ENCODE measurements around the gene ITGA3.

The ITGA3 gene

DNA sequence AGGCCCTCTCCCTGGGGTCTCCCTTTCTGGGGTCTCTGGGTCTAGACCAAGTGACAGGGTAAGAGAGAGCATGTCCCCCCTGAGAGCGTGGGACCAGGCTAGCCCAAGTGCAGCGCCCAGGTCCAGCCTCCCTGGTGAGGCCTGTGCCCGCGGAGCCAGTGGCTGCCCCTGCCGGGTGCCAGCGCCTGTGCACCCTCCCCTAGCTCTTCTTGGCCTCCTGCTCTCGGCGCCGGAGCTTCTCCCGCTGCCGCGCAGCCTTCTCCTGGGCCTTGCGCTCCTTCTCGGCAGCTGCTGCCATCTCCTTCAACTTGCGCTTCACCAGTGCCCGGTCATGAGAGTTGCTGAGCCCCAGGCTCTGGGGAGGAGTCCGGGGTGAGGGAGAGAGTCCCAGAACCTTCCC is 56.8 kb downstream of the ITGA3 start:
- no peak for DNase-seq

DNA sequence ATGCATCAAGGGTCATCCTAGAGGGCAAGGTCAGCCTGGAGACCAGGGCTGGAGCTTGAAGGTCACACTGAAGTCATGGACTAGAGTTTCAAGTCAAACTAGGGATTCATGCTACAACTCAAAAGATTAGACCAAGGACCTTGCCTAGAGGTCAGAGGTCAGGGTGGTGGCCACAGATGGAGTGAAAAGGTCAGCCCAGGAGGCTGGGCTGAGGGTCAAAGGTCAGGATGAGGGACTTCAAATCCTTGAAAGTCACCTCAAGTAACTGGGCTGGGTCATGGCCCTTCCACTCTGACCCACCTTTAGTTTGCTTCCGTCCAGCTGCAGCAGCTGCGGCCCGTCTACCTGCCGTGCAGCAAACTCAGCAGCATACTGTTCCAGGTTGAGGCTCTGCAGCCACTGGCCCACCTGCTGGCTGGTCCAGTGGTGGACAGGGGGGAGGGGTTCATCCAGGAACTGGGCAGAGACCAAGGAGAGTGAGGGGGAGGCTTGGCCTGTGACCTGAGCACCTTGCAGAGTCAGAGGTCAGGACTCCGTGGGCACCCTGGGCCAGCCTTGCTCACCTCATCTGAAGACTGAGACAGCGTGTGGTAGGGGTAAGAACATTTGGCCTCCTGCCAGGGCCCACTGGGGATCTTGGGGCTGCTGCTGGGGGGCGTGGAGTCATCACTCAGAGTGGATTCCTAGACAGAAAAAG is 57.9 kb downstream of the ITGA3 start:
- no peak for DNase-seq

- DNase-seq: no peak
Observed at GRCh38 chr17:50114401-50114800, 58.5 kb downstream of the ITGA3 start.

GRCh38 chr17:50114849-50115357 is 59.0 kb downstream of the ITGA3 start:
- peak in 1 of 2 donors; percentile 32 for DNase-seq

DNA sequence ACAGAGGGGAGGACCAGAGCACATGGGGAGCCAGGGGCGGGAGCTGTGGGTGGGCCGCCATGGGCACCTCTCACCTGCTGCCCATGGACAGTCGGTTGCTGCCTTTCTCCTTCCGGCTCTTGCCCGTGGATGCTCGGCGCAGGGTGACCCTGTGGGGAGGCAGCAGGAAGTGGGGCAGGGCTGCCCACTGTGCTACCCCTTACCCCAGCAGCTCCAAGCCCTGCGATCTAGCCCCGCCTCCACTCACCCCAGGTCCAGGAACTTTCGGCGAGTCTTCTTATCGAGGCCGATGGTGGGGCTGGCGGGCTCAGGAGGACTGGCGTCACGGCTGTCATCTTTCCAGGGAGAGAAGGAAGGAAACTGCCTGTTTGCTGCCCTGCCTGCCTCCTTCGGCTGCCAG is 59.8 kb downstream of the ITGA3 start:
- DNase-seq: no peak

- DNase-seq: no peak
Observed at GRCh38 chr17:50117202-50118051, 61.5 kb downstream of the ITGA3 start.

GRCh38 chr17:50118076-50118827 is 62.3 kb downstream of the ITGA3 start:
- DNase-seq: no peak

DNA sequence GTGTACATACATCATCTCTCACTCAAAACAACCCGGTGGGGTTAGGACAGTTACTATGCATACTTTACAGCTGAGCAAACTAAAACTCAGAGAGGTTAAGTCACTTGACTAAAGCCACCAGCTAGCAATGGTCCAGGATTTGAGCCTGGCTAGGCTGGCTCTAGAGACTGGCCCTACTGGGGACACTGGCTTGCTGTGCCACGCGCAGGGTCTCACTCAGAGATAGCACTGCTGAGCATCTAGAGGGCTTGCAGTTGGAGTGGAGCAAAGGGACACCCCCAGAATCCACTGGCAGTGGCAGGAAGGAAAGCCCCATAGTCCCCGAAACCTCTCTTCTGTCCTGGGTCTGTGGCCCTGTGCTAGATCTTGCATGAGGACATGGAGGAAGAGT is 62.9 kb downstream of the ITGA3 start:
- DNase-seq: no peak

GRCh38 chr17:50120475-50121253 is 64.8 kb downstream of the ITGA3 start:
- DNase-seq: no peak

- DNase-seq: no peak
Observed at GRCh38 chr17:50122945-50123344, 67.0 kb downstream of the ITGA3 start.

DNA sequence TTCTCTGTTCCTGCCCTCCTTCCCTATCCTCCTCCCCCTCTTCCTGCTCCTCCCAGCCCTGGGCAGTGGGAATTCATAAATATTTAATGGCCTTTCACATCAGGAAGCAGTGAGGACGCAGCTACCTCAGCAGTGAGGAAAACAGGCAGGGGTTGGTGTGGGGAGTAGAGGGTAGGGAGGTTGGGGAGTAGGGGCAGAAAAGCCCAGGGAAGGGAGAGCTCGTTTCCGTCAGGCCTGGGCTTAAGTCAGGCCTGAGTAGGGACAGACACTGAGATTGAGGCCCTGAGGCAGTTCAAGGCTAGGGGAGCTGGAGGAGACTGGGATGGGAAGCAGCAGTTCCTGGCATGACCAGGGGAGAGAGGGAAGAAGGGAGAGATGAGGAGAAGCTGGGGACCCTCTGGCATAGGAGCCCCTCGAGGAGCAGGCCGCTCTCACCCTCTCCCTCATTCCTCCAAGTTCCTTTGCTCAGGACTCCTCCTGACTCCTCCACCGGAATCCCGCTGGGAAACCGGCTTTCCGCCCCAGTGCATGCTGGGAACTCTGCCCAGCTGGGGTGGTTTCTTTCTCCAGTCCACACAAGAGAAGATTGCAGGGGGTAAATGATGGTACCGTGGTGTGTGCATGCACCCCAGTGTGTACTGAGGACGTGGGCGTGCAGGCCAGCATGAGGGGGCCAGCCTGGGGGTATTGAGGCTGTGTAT is 67.9 kb downstream of the ITGA3 start:
- DNase-seq: no peak

DNA sequence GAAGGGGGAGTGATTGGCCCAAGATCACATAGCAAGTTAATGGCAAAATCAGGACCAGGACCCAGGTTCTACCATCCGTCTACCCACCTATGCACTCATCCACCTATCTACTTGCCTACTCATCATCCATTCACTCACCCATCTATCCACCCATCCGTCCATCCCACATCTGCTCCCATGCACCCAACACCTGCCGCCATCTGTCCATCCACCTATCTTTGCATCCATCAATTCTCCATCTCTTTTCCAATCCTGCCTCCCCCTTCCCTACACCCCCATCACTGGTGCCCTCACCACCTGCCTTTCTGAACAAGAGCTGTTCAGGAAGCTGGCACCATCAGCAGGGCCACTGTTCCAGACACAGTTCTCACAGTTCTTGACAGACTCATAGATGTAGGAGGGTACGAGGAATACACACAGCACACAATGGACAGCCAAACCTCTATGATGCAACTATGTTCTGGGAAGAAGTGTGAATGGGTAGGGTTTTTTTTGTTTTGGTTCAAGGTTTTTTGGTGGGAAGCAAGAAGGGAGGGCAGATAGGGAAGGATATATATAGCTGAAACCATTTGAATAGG is 69.6 kb downstream of the ITGA3 start:
- DNase-seq: peak in 1 of 2 donors; percentile 19

DNA sequence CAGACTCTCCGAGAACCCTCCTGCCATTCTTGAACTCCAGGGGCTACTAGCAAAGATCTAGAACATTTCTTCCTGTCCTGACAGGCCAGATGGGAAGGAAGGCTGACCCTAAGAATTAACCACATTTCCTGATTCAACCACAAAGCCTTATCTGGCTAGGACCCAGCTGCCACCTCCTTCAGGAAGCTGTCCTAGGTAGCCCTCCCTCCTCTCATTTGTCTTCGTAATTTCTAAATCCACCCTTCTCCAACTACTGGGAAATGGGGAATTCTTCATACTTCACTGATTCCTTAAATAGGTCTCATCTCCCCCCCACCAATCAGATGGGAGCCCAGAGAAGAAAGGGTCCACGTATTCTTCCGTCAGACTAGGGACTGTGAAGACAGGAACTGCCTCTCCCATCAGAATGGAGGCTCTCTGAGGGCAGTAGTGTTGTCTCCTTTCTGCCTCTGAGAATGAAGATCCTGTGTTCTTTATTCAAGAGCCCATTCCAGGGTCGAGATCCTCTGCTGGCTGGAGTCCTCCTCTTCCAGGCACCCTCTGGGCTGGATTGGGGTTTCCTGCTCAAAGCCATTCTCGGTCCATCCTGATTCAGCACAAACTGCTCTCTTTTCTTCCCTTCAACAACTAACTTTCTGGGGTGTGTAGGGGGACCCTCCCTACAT is 71.9 kb downstream of the ITGA3 start:
- no peak for DNase-seq

DNA sequence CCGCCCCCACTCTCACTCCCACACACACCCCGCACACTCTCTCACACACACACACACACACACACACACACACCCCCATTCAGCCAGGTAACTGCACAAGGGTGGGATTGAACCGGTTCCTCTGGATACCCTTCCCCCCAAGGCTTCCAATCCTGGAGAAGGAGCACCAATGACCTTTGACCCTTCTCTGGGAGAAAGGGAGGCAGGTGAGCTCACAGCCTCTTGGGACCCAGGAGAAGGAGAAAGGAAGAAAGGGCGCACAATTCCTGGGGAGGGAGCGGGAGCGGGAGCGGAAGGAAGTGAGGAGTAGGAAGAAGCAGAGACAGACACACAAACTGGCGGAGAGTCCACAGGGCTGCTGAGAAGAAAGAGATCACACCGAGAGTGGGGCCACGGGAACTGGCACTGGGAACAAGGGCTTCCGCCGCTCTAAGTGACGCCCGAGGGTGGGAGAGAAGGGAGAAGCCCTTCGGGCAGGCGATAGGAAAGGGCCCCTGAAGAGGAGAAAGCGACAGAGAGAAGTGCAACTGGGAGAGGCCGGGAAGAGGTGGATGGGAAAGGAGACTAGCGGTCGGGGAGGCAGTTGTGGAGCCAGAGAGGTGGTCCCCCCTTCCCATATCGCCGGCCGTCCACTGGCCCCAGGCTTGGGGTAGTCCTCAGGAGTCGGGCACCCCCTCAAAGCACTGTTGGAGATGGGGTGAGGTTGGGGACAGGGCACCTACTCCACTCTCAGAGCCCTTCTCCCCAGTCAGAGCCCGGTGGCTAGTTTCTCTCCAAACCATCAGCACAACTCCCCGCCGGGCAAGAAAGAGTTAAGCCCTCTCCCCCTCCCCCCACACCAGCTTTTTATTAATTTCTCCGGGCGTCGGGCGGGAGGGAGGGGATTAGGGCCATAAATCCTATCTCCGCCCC is 72.8 kb downstream of the ITGA3 start:
- no peak for DNase-seq

GRCh38 chr17:50129353-50129727 is 73.4 kb downstream of the ITGA3 start:
- DNase-seq: no peak

GRCh38 chr17:50129728-50130558 is 74.0 kb downstream of the ITGA3 start, which contains the start of gene SAMD14:
Gene SAMD14, minus strand, starts transcription at chr17:50130160. Its CDS starts 5,201 bp downstream, at chr17:50124959.
- DNase-seq: no peak

DNA sequence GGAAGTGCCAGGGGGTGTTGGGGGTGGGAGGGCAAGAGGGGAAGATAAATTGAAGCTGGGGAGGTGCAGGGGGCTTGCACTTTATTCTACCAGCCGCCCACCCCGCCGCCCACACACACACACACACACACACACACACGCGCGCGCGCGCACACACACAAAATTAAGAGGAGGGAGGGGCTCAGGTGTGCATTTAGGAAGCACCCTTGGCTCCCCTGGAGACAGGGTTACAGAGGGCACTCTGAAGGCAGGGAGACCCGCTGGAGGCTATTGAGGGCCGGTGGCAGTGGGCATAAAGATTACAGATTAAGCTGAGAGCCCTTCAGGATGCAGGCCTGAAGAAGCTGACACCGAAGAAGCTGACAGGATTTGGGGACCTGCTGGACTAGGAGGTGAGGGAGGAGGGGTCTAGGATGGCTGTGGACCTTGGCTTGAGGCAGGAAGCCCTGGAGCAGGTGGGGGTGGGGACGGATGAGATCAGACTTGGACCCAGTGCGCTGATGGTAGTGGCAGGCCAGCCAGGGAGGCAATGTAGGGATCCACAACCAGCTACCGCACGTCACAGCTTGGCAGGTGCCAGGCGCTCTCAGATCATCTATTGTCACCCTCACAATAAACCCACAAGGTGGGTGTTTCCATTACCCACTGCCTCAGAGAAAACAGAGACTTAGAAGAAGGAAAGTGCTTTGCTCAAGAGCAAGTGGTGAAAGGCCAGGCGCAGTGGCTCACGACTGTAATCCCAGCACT is 74.8 kb downstream of the ITGA3 start:
- DNase-seq: no peak
